OCI-LY1 (cell line): ENCODE measurements around the gene VWA2.

ENCODE experiments used
- H2AFZ ChIP-seq: fragments of 200-600 bp; sonication (generic), shearing (Covaris generic); 2 replicates; pipeline ENCODE4 v1.6.0; 2014; ENCODE audit warnings: antibody characterized with exemption, mild to moderate bottlenecking, low read length
- H3F3A ChIP-seq: fragments of 200-600 bp; sonication (generic), shearing (Covaris generic); 2 replicates; pipeline ENCODE4 v1.6.0; 2014; ENCODE audit warnings: mild to moderate bottlenecking, antibody characterized with exemption, low read length, moderate library complexity; ENCODE audit not compliant: insufficient read depth
- H3K27ac ChIP-seq: fragments of 200-600 bp; sonication (generic); 2 replicates; pipeline ENCODE4 v1.5.1; 2014; ENCODE audit warnings: low read length, mixed run types, mild to moderate bottlenecking, low read depth; ENCODE audit not compliant: poor library complexity, severe bottlenecking
- H3K27me3 ChIP-seq: fragments of 200-600 bp; sonication (generic); 2 replicates; pipeline ENCODE4 v1.6.0; 2014; ENCODE audit warnings: antibody characterized with exemption, mild to moderate bottlenecking, low read length, moderate library complexity; ENCODE audit not compliant: insufficient read depth
- H3K36me3 ChIP-seq: fragments of 200-600 bp; sonication (generic); 2 replicates; pipeline ENCODE4 v1.6.1; 2014; ENCODE audit warnings: mild to moderate bottlenecking, antibody characterized with exemption, low read length, moderate library complexity, mixed read lengths; ENCODE audit not compliant: insufficient read depth
- H3K4me1 ChIP-seq: fragments of 200-600 bp; sonication (generic); 2 replicates; pipeline ENCODE4 v1.5.1; 2014; ENCODE audit warnings: mild to moderate bottlenecking, low read length, moderate library complexity; ENCODE audit not compliant: insufficient read depth, severe bottlenecking
- H3K4me2 ChIP-seq: fragments of 200-600 bp; sonication (generic), shearing (Covaris generic); 2 replicates; pipeline ENCODE4 v1.6.1; 2014; ENCODE audit warnings: low read length
- H3K4me3 ChIP-seq: fragments of 200-600 bp; sonication (generic); 2 replicates; pipeline ENCODE4 v1.5.1; 2014; ENCODE audit warnings: low read length, low read depth, mild to moderate bottlenecking, mixed read lengths; ENCODE audit not compliant: poor library complexity, severe bottlenecking
- H3K79me2 ChIP-seq: fragments of 200-600 bp; shearing (Covaris generic); 2 replicates; pipeline ENCODE4 v1.6.1; 2016; ENCODE audit warnings: mixed run types, low read length, mixed read lengths; ENCODE audit not compliant: insufficient read depth
- H3K9ac ChIP-seq: fragments of 200-600 bp; sonication (generic), shearing (Covaris generic); 2 replicates; pipeline ENCODE4 v1.6.1; 2014; ENCODE audit warnings: mild to moderate bottlenecking, low read length, mixed read lengths
- H3K9me2 ChIP-seq: fragments of 200-600 bp; sonication (generic), shearing (Covaris generic); 2 replicates; pipeline ENCODE4 v1.6.1; 2014; ENCODE audit warnings: low read depth, mild to moderate bottlenecking, low read length, mixed read lengths
- H3K9me3 ChIP-seq: fragments of 200-600 bp; shearing (Covaris generic); 2 replicates; pipeline ENCODE4 v1.6.1; 2014; ENCODE audit warnings: low read length, mixed read lengths
- H4K20me1 ChIP-seq: fragments of 200-600 bp; sonication (generic), shearing (Covaris generic); 2 replicates; pipeline ENCODE4 v1.6.0; 2016; ENCODE audit warnings: mild to moderate bottlenecking, low read length; ENCODE audit not compliant: insufficient read depth
- EZH2 ChIP-seq: fragments of 200-600 bp; sonication (generic), shearing (Covaris generic); IDR thresholded peaks from 2 replicates; pipeline ENCODE4 v1.8.0; 2017; ENCODE audit warnings: borderline replicate concordance, mixed run types, mild to moderate bottlenecking, antibody characterized with exemption, low read length, moderate library complexity, mixed read lengths
- TF ChIP-seq, protein P1 (sequence below): fragments of 200-600 bp; sonication (generic), shearing (Covaris generic); IDR thresholded peaks from 2 replicates; pipeline ENCODE4 v1.5.1; 2017; ENCODE audit warnings: mild to moderate bottlenecking, antibody characterized with exemption, low read length, moderate library complexity, mixed read lengths

The VWA2 gene

DNA sequence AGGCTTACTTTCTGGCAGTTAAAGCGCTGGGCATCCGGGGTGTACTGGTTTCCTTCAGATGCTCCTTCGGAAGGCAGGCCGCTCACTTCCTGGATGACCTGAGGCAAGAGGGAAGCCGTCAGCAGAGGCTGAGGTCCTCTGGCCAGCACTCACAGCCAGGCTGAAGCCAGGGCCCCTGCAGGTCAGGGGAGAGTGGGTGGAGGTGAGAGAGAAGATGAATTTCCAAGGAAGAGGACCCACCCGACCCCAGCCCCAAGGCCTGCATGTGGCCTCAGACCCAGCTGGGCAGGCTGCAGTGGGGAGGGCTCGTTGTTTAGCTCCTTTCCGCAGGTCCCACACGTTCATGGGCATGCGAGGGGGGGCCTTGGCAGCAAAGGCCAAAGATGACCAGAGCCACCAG, 71.3 kb downstream of the VWA2 start:
- no peaks in the 10 kb centered on the region for H3K36me3 ChIP-seq
- no peak for TF ChIP-seq EZH2
- TF ChIP-seq, protein P1, sequence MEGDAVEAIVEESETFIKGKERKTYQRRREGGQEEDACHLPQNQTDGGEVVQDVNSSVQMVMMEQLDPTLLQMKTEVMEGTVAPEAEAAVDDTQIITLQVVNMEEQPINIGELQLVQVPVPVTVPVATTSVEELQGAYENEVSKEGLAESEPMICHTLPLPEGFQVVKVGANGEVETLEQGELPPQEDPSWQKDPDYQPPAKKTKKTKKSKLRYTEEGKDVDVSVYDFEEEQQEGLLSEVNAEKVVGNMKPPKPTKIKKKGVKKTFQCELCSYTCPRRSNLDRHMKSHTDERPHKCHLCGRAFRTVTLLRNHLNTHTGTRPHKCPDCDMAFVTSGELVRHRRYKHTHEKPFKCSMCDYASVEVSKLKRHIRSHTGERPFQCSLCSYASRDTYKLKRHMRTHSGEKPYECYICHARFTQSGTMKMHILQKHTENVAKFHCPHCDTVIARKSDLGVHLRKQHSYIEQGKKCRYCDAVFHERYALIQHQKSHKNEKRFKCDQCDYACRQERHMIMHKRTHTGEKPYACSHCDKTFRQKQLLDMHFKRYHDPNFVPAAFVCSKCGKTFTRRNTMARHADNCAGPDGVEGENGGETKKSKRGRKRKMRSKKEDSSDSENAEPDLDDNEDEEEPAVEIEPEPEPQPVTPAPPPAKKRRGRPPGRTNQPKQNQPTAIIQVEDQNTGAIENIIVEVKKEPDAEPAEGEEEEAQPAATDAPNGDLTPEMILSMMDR, result no peak
- H2AFZ ChIP-seq, result no peak overlapping the region
- no peaks in the 10 kb centered on the region for H3K4me1 ChIP-seq
- no peak overlapping the region for H3K4me2 ChIP-seq
- H3K27ac ChIP-seq, result no peak overlapping the region
- H3F3A ChIP-seq, result no peaks in the 10 kb centered on the region
- no peak overlapping the region for H3K9ac ChIP-seq
- H3K9me2 ChIP-seq, result no peaks in the 10 kb centered on the region
- no peaks in the 10 kb centered on the region for H3K9me3 ChIP-seq
- H3K79me2 ChIP-seq, result no peaks in the 10 kb centered on the region
- no peaks in the 10 kb centered on the region for H3K27me3 ChIP-seq
- no peak overlapping the region for H3K4me3 ChIP-seq
- no peaks in the 10 kb centered on the region for H4K20me1 ChIP-seq

DNA sequence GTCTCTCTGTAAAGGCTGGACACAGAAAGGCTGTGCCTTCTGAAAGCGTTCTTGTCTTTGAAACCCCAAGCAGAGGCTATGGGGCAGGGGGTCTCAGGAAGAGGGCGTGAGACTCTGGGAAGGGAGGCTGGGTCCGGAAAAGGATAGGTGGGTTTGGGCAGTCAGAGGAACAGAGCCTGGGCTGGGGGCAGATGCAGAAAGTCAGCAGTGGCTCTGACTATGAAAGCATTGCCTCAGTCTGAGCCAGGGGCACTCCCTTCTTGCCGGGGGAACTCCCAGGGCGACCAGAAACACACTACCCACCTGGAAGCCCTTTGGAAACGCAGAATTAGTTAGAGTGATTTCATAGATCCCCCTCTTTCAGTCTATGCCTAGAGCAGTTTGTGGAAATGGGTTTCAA, 72.0 kb downstream of the VWA2 start:
- no peaks in the 10 kb centered on the region for H4K20me1 ChIP-seq
- H3K4me3 ChIP-seq, result no peak overlapping the region
- H3F3A ChIP-seq, result no peaks in the 10 kb centered on the region
- no peak overlapping the region for H3K27ac ChIP-seq
- H2AFZ ChIP-seq, result no peak overlapping the region
- H3K36me3 ChIP-seq, result no peaks in the 10 kb centered on the region
- no peaks in the 10 kb centered on the region for H3K4me1 ChIP-seq
- H3K79me2 ChIP-seq, result no peaks in the 10 kb centered on the region
- H3K4me2 ChIP-seq, result no peak overlapping the region
- H3K9ac ChIP-seq, result no peak overlapping the region
- TF ChIP-seq EZH2, result no peak
- TF ChIP-seq, protein P1, result no peak
- no peaks in the 10 kb centered on the region for H3K27me3 ChIP-seq
- H3K9me3 ChIP-seq, result no peaks in the 10 kb centered on the region
- no peaks in the 10 kb centered on the region for H3K9me2 ChIP-seq

DNA sequence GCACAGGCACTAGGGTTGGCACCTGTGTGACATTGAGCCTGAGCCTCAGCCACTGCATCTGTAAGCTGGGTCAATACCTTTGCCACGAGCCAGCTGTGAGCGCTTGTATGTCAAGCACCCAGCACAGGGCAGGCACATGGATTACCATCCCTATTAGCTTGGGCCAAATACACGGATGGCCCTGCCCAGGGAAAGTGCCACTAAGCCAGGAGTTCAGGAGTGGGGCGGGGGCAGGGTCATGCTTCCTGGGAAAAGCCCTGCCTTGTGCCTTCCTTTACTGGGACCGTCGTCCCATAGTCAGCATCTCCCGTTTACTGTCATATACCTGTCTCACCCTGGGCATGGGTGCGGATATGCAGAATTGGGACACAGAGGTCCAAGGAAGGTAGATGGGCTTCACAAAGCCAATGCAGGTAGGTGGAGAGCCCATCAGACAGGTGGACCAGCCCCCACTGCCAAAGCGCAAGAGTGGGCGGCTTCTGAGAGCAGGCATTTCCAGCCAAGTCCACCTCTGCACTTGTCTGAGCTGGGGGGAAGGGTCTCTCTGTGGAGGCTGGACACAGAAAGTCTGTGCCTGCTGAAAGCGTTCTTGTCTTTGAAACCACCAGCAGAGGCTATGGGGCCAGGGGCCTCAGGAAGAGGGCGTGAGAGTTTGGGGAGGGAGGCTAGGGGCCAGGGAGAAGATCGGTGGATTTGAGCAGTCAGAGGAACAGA, 72.6 kb downstream of the VWA2 start:
- H3F3A ChIP-seq, result no peaks in the 10 kb centered on the region
- H3K4me1 ChIP-seq, result no peaks in the 10 kb centered on the region
- H3K4me2 ChIP-seq, result no peak overlapping the region
- no peaks in the 10 kb centered on the region for H3K27me3 ChIP-seq
- no peaks in the 10 kb centered on the region for H3K9me2 ChIP-seq
- no peak overlapping the region for H3K9ac ChIP-seq
- H3K4me3 ChIP-seq, result no peak overlapping the region
- no peaks in the 10 kb centered on the region for H3K36me3 ChIP-seq
- no peaks in the 10 kb centered on the region for H3K79me2 ChIP-seq
- H2AFZ ChIP-seq, result no peak overlapping the region
- no peak for TF ChIP-seq EZH2
- TF ChIP-seq, protein P1, result no peak
- H3K27ac ChIP-seq, result no peak overlapping the region
- H3K9me3 ChIP-seq, result no peaks in the 10 kb centered on the region
- H4K20me1 ChIP-seq, result no peaks in the 10 kb centered on the region
